Neural progenitor cell (in vitro differentiated cells): Measurements from ENCODE around the gene PEX11G. TPM values are rescaled to one million over a fixed set of nuclear protein-coding genes. Genes with fewer than 3 reads are reported as not detected.

Experiments
- DNase-seq: peaks from one replicate; pipeline ENCODE4 v3.0.0-alpha.2; 2016; ENCODE audit warnings: low spot score
- H2AFZ ChIP-seq: fragments of 200-600 bp; sonication (generic); replicated peaks from 2 replicates; pipeline ENCODE4 v1.6.1; 2016; ENCODE audit warnings: antibody characterized with exemption
- H3F3A ChIP-seq: fragments of 200-600 bp; sonication (generic); 2 replicates; pipeline ENCODE4 v1.6.1; 2016; ENCODE audit warnings: antibody characterized with exemption, low read depth
- H3K27ac ChIP-seq: fragments of 200-600 bp; sonication (generic); 2 replicates; pipeline ENCODE4 v1.5.1; 2016; ENCODE audit warnings: mild to moderate bottlenecking
- H3K27me3 ChIP-seq: fragments of 200-600 bp; sonication (generic); 2 replicates; pipeline ENCODE4 v1.6.1; 2016; ENCODE audit warnings: mild to moderate bottlenecking, moderate library complexity
- H3K36me3 ChIP-seq: fragments of 200-600 bp; sonication (generic); 2 replicates; pipeline ENCODE4 v1.5.1; 2016
- H3K4me1 ChIP-seq: fragments of 200-600 bp; sonication (generic); 2 replicates; pipeline ENCODE4 v1.6.1; 2016; ENCODE audit warnings: mixed run types
- H3K4me2 ChIP-seq: fragments of 200-600 bp; sonication (generic); 2 replicates; pipeline ENCODE4 v1.6.1; 2016
- H3K4me3 ChIP-seq: fragments of 200-600 bp; sonication (generic); 2 replicates; pipeline ENCODE4 v1.5.1; 2016
- H3K79me2 ChIP-seq: fragments of 200-600 bp; sonication (generic); 2 replicates; pipeline ENCODE4 v1.6.1; 2016; ENCODE audit warnings: low read depth
- H3K9ac ChIP-seq: fragments of 200-600 bp; sonication (generic); 2 replicates; pipeline ENCODE4 v1.6.1; 2016
- H3K9me3 ChIP-seq: fragments of 200-600 bp; sonication (generic); 2 replicates; pipeline ENCODE4 v1.5.1; 2016; ENCODE audit warnings: low read depth
- H4K20me1 ChIP-seq: fragments of 200-600 bp; sonication (generic); 2 replicates; pipeline ENCODE4 v1.6.1; 2016; ENCODE audit warnings: low read depth
- H3K27ac Mint-ChIP-seq: 3 replicates; pipeline ENCODE4 v1.8.0; 2021; ENCODE audit warnings: mixed read lengths
- H3K27me3 Mint-ChIP-seq: 2 replicates; pipeline ENCODE4 v1.8.0; 2022; ENCODE audit warnings: low read depth, mild to moderate bottlenecking, inconsistent platforms, moderate library complexity, mixed read lengths; ENCODE audit not compliant: insufficient read depth
- H3K36me3 Mint-ChIP-seq: 3 replicates; pipeline ENCODE4 v1.8.0; 2021; ENCODE audit warnings: mixed read lengths
- H3K4me1 Mint-ChIP-seq: 3 replicates; pipeline ENCODE4 v1.8.0; 2021; ENCODE audit warnings: mixed read lengths
- H3K4me3 Mint-ChIP-seq: 3 replicates; pipeline ENCODE4 v1.8.0; 2021; ENCODE audit warnings: mild to moderate bottlenecking, moderate library complexity, mixed read lengths
- H3K9me3 Mint-ChIP-seq: 3 replicates; pipeline ENCODE4 v1.8.0; 2020; ENCODE audit warnings: mixed read lengths
- CTCF ChIP-seq: fragments of 200-600 bp; sonication (generic); IDR thresholded peaks from 2 replicates; pipeline ENCODE4 v1.5.1; 2017; ENCODE audit warnings: antibody characterized with exemption, mild to moderate bottlenecking
- EZH2 ChIP-seq: fragments of 200-600 bp; sonication (generic); IDR thresholded peaks from 2 replicates; pipeline ENCODE4 v1.6.1; 2017; ENCODE audit warnings: antibody characterized with exemption, mild to moderate bottlenecking, moderate library complexity
- EZH2phosphoT487 ChIP-seq: fragments of 200-600 bp; sonication (generic); IDR thresholded peaks from 2 replicates; pipeline ENCODE4 v1.6.1; 2017; ENCODE audit warnings: antibody characterized with exemption
- total RNA-seq: library from RNA; depleted of rRNA; stranded (reverse); fragments of >200 nt; gene quantifications from 2 replicates; pipeline ENCODE4 v1.2.3, GENCODE V29; 2015; ENCODE audit warnings: low replicate concordance

The PEX11G gene
- total RNA-seq, 1 donor from 2014 or later, result 1.0 TPM

- H3K4me2 ChIP-seq, result no peak overlapping the region
- H3K9me3 Mint-ChIP-seq, result peaks cover under 1% of the 10 kb centered on the region
- H3K4me1 Mint-ChIP-seq, result no peaks in the 10 kb centered on the region
- H3K9ac ChIP-seq, result no peak overlapping the region
- no peak for TF ChIP-seq EZH2
- no peak for TF ChIP-seq EZH2phosphoT487
- TF ChIP-seq CTCF, result no peak
- H3K9me3 ChIP-seq, result no peaks in the 10 kb centered on the region
- H3K36me3 Mint-ChIP-seq, result peaks cover 17% of the 10 kb centered on the region
- no peak overlapping the region for H2AFZ ChIP-seq
- H3K27ac Mint-ChIP-seq, result no peak overlapping the region
- no peaks in the 10 kb centered on the region for H4K20me1 ChIP-seq
- H3K36me3 ChIP-seq, result peaks cover 5% of the 10 kb centered on the region
- H3K27me3 Mint-ChIP-seq, result peaks cover 3% of the 10 kb centered on the region
- H3K27ac ChIP-seq, result no peak overlapping the region
- no peak for DNase-seq
- H3F3A ChIP-seq, result no peaks in the 10 kb centered on the region
- H3K4me3 ChIP-seq, result no peak overlapping the region
- H3K79me2 ChIP-seq, result no peaks in the 10 kb centered on the region
- no peaks in the 10 kb centered on the region for H3K4me1 ChIP-seq
- H3K27me3 ChIP-seq, result no peaks in the 10 kb centered on the region
- H3K4me3 Mint-ChIP-seq, result no peak overlapping the region
Observed at GRCh38 chr19:7445104-7445503, 43.7 kb downstream of the PEX11G start.

- H3K36me3 ChIP-seq, result peaks cover 5% of the 10 kb centered on the region
- TF ChIP-seq EZH2 (no peak), EZH2phosphoT487 (no peak), CTCF (no peak)
- no peak overlapping the region for H3K27ac Mint-ChIP-seq
Observed at GRCh38 chr19:7444042-7444441, 44.8 kb downstream of the PEX11G start.

GRCh38 chr19:7442423-7442822 is 46.4 kb downstream of the PEX11G start:
- H2AFZ ChIP-seq, result no peak overlapping the region
- no peaks in the 10 kb centered on the region for H3F3A ChIP-seq
- H4K20me1 ChIP-seq, result no peaks in the 10 kb centered on the region
- Mint-ChIP-seq H3K4me3 (no peak overlapping the region), H3K36me3 (peaks cover 9% of the 10 kb centered on the region), H3K27ac (no peak overlapping the region), H3K9me3 (no peaks in the 10 kb centered on the region), H3K27me3 (peaks cover 3% of the 10 kb centered on the region), H3K4me1 (no peaks in the 10 kb centered on the region)
- no peak overlapping the region for H3K27ac ChIP-seq
- no peaks in the 10 kb centered on the region for H3K9me3 ChIP-seq
- no peaks in the 10 kb centered on the region for H3K4me1 ChIP-seq
- no peaks in the 10 kb centered on the region for H3K79me2 ChIP-seq
- no peak for DNase-seq
- H3K27me3 ChIP-seq, result no peaks in the 10 kb centered on the region
- peaks cover 2% of the 10 kb centered on the region for H3K36me3 ChIP-seq
- H3K4me2 ChIP-seq, result no peak overlapping the region
- H3K4me3 ChIP-seq, result no peak overlapping the region
- H3K9ac ChIP-seq, result no peak overlapping the region
- TF ChIP-seq CTCF (no peak), EZH2phosphoT487 (no peak), EZH2 (no peak)

More at GRCh38 chr19:7444042-7444441, 44.8 kb downstream of the PEX11G start:
- DNase-seq, result no peak
- Histone ChIP-seq H3K4me3 (no peak overlapping the region), H2AFZ (no peak overlapping the region), H3K4me1 (no peaks in the 10 kb centered on the region), H3K27me3 (no peaks in the 10 kb centered on the region), H3K4me2 (no peak overlapping the region), H3F3A (no peaks in the 10 kb centered on the region), H3K79me2 (no peaks in the 10 kb centered on the region), H3K9ac (no peak overlapping the region), H3K27ac (no peak overlapping the region), H4K20me1 (no peaks in the 10 kb centered on the region), H3K9me3 (no peaks in the 10 kb centered on the region)
- Mint-ChIP-seq H3K4me3 (no peak overlapping the region), H3K4me1 (no peaks in the 10 kb centered on the region), H3K27me3 (peaks cover 3% of the 10 kb centered on the region), H3K9me3 (no peaks in the 10 kb centered on the region), H3K36me3 (peaks cover 16% of the 10 kb centered on the region)
